IgD-negative memory B cell (primary cell): ENCODE measurements around the gene NUB1. TPM values are rescaled to one million over a fixed set of nuclear protein-coding genes. Genes with fewer than 3 reads are reported as not detected.

Experiments used
- H3K27ac Mint-ChIP-seq, 3 donors: one replicate each; pipeline ENCODE4 v1.8.0; 2020 to 2022; ENCODE audit warnings: mild to moderate bottlenecking in 3 of 3, mixed read lengths in 3 of 3, moderate library complexity in 1 of 3
- H3K27me3 Mint-ChIP-seq: one replicate; pipeline ENCODE4 v1.8.0; 2021; ENCODE audit warnings: mixed read lengths
- H3K36me3 Mint-ChIP-seq: one replicate; pipeline ENCODE4 v1.8.0; 2020; ENCODE audit warnings: mild to moderate bottlenecking, mixed read lengths
- H3K4me1 Mint-ChIP-seq, 3 donors: one replicate each; pipeline ENCODE4 v1.8.0; 2020 to 2022; ENCODE audit warnings: mixed read lengths in 3 of 3, mild to moderate bottlenecking in 1 of 3
- H3K4me3 Mint-ChIP-seq, 4 donors: one replicate each; pipeline ENCODE4 v1.8.0; 2020 to 2022; ENCODE audit warnings: mild to moderate bottlenecking in 4 of 4, mixed read lengths in 4 of 4, moderate library complexity in 3 of 4
- H3K9me3 Mint-ChIP-seq, 3 donors: one replicate each; pipeline ENCODE4 v1.8.0; 2020 to 2021; ENCODE audit warnings: mixed read lengths in 3 of 3, mild to moderate bottlenecking in 1 of 3
- polyA plus RNA-seq: library from polyadenylated mRNA; unstranded; fragments of 300-500 nt; fragmentation: Illumina TruSeq; gene quantifications from one replicate; pipeline ENCODE4 v1.2.3, GENCODE V29; 2021

Gene NUB1
- polyA plus RNA-seq, 1 donor from 2014 or later = 82.8 TPM

- peaks cover 22% of the 10 kb centered on the region for H3K27me3 Mint-ChIP-seq
- no peak overlapping the region for H3K4me3 Mint-ChIP-seq
- peak overlapping the region in 1 of 3 donors; percentile 25 for H3K27ac Mint-ChIP-seq
- H3K4me1 Mint-ChIP-seq = no peaks in the 10 kb centered on the region
- no peaks in the 10 kb centered on the region for H3K9me3 Mint-ChIP-seq
- peaks cover 1% of the 10 kb centered on the region for H3K36me3 Mint-ChIP-seq
Observed at GRCh38 chr7:151389768-151390597, 48.4 kb downstream of the NUB1 start.

DNA sequence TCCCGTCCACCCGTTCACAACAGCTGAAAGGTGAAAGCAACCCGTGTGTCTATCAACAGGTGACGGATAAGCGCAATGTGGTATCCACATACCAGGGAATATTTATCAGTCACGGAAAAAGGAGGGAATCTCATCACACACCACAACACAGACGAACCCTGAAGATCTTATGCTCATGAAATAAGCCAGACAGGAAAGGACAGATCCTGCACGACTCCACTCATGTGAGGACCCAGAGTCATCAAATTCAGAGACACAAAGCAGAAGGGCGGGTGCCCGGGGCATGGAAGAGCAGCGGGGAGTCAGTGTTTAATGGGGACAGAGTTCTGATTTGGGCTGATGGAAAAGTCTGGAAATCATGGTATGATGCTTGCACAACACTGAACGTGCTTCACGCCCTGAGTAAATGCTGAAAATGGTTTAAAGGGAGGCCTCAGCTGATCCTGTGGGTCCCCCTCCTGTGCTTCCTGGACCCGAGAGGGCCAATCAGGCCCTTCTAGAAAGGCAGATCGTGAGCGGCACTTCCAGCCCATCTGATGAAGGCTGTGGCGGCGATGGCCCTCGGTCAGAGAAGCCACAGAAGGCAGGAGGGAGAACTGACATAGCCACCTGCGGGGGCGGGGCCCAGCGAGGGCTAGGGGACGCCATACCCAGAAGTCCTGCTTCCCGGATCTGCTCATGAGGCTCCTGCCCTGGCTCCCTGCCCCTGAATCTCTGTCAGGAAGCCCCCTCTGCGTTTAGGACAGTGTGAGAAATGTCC lies 49.2 kb downstream of the NUB1 start:
- Mint-ChIP-seq H3K4me1 (no peaks in the 10 kb centered on the region), H3K36me3 (peaks cover 1% of the 10 kb centered on the region), H3K9me3 (no peaks in the 10 kb centered on the region), H3K27me3 (peaks cover 22% of the 10 kb centered on the region), H3K27ac (peak overlapping the region in 2 of 3 donors; percentile 25 to 84), H3K4me3 (no peak overlapping the region)

GRCh38 chr7:151391358-151391730 lies 49.7 kb downstream of the NUB1 start:
- peaks cover 22% of the 10 kb centered on the region for H3K27me3 Mint-ChIP-seq
- H3K4me1 Mint-ChIP-seq = no peaks in the 10 kb centered on the region
- peak overlapping the region in 2 of 3 donors; percentile 25 to 84 for H3K27ac Mint-ChIP-seq
- peaks cover 1% of the 10 kb centered on the region for H3K36me3 Mint-ChIP-seq
- H3K4me3 Mint-ChIP-seq = no peak overlapping the region
- no peaks in the 10 kb centered on the region for H3K9me3 Mint-ChIP-seq

DNA sequence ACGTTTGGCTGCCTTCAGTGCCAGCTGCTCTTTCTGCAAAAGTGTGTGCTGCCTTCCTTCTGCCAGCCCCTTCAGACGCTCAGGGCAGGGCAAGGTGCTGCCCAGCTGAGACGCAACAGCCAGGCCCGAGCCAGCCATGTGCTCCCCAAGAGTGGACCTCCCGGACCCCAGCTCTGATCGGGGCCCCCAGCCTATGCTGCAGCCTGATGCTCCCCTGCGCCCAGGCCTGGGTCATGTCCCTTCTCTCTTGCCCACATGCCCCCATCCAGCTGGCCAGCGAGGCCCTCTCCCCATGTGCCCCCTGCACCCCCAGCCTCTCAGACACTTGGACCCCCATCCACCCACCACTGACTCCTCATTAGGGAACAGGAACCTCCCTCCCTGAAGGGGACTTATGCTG lies 50.4 kb downstream of the NUB1 start:
- Mint-ChIP-seq H3K27me3 (peaks cover 22% of the 10 kb centered on the region), H3K27ac (no peak overlapping the region), H3K9me3 (no peaks in the 10 kb centered on the region), H3K4me3 (no peak overlapping the region), H3K36me3 (peaks cover 1% of the 10 kb centered on the region), H3K4me1 (no peaks in the 10 kb centered on the region)

GRCh38 chr7:151392426-151392825 lies 50.8 kb downstream of the NUB1 start:
- H3K9me3 Mint-ChIP-seq = no peaks in the 10 kb centered on the region
- H3K27me3 Mint-ChIP-seq = peaks cover 22% of the 10 kb centered on the region
- peak overlapping the region in 1 of 3 donors; percentile 62 for H3K27ac Mint-ChIP-seq
- H3K4me3 Mint-ChIP-seq = no peak overlapping the region
- peaks cover 1% of the 10 kb centered on the region for H3K36me3 Mint-ChIP-seq
- no peaks in the 10 kb centered on the region for H3K4me1 Mint-ChIP-seq

- Mint-ChIP-seq H3K4me3 (no peak overlapping the region), H3K4me1 (peaks cover 0 to 3% (median 0%) of the 10 kb centered on the region in 3 donors), H3K36me3 (peaks cover 1% of the 10 kb centered on the region), H3K9me3 (no peaks in the 10 kb centered on the region), H3K27ac (peak overlapping the region in 2 of 3 donors; percentile 15 to 62), H3K27me3 (peaks cover 22% of the 10 kb centered on the region)
Observed at GRCh38 chr7:151393031-151393977, 51.7 kb downstream of the NUB1 start.

DNA sequence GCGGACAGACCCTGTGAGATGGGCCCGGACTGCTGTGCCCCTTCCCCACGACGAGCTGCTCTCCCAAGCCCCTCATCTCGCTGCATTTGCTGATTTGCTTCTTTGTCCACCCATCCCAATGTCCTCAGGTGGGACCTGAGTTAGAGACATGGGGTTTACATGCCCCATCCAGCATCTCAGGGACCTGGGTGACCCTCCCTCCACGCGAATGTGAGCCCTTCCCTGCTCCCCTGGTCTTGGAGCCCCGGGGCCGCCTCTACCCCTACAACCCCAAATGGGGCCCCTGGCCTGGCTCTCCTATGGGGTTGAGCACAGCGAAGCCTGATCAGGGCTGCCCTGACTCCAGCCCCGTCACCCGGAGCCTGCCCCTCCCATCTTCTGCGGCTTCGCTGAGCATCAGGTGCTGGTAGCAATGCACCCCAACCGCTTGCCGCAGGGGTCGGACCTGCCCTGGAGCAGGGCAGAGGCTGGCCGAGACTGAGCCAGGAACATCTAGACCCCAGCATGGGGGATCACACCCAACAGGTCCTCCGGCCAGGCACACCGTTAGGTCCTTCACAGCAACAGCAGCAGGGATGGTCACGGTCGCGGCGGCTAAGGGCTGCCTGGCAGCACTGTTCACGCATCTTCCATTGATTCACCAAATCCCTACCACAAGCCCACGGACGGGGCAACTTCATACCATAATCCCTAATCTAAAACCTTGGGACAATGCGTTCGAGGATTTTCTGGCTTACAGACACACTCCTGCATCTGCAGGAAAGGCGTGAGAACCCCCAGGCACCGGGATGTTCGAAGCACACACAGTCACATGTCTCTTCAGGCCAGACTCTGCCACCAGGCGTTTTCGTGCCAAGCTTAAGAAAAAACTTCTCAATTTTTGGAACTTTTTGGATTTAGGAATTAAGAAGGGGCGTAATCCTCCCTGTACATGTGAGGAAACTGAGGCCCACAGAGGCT lies 52.7 kb downstream of the NUB1 start:
- Mint-ChIP-seq H3K4me3 (no peak overlapping the region), H3K4me1 (peaks cover 0 to 3% (median 0%) of the 10 kb centered on the region in 3 donors), H3K27me3 (peaks cover 18% of the 10 kb centered on the region), H3K27ac (peak overlapping the region in 1 of 3 donors; percentile 15), H3K36me3 (peaks cover 1% of the 10 kb centered on the region), H3K9me3 (no peaks in the 10 kb centered on the region)

DNA sequence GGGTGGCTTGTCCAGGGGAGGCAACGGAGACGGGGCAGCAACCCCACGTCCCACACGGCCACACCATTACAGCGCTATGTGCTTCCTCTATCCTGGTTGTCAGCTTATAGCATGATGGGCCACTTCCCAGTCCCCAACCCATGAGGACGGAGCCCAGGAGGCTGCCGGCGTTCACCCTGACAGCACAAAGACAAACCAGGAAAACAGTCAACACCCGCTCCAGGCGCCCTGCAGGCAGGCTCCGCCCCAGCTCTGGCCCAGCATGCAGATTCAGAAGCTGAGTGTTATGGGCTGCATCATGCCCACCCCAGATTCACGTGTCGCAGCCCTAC lies 53.4 kb downstream of the NUB1 start:
- Mint-ChIP-seq H3K9me3 (no peaks in the 10 kb centered on the region), H3K36me3 (no peaks in the 10 kb centered on the region), H3K4me1 (peaks cover 0 to 3% (median 0%) of the 10 kb centered on the region in 3 donors), H3K27me3 (peaks cover 15% of the 10 kb centered on the region), H3K4me3 (no peak overlapping the region), H3K27ac (no peak overlapping the region)

DNA sequence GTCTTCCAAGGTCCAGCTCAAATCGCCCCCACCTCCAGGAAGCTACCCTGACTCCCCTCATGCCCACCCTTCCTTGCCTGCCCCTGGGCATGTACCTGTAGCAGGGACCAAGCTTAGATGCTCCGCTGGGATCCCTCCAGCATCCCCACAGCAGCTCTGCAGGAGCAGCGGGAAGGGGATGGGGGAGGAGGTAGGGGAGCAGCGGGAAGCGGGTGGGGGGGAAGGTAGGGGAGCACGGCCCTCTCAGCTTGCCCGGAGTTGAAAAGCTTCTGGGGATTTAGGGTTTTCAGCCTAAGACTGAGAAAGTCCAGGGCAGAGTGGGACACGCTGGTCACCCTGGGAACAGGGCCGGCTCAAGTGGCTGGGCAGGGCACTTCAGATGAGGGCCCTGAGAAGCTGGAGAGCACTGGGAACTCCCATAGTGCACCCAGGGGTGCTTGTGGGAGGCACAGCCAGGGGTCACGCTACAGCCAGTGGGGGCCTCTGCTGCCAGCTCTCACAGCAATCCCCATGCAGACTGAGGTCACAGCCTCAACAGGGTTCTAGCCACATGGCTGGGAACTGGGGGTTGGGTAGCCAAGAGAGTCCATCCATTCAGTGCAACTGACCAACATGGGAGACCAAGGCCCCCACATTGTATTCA lies 54.8 kb downstream of the NUB1 start:
- H3K4me3 Mint-ChIP-seq = no peak overlapping the region
- no peaks in the 10 kb centered on the region for H3K9me3 Mint-ChIP-seq
- no peaks in the 10 kb centered on the region for H3K36me3 Mint-ChIP-seq

DNA sequence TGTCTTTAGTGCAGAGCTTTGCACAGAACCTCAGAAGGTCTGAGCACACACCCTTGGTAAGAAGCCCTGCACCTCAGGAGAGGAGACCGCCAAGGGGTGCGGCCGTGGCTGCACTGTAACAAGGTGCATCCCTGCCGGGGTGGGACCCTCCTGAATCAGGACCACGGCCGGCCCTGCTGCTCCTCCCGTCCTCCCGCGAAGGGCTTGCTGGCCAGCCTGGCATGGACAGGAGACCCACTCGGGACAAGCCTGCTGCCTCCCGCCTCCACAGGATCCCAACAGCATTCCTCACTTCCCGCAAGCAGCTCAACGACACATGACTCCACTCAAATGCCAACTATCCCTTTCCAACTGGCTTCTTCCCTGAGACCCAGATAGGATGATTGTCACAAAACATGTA lies 55.4 kb downstream of the NUB1 start:
- no peaks in the 10 kb centered on the region for H3K36me3 Mint-ChIP-seq
- no peak overlapping the region for H3K27ac Mint-ChIP-seq
- no peaks in the 10 kb centered on the region for H3K9me3 Mint-ChIP-seq
- peaks cover 6 to 13% (median 12%) of the 10 kb centered on the region in 3 donors for H3K4me1 Mint-ChIP-seq
- H3K4me3 Mint-ChIP-seq = no peak overlapping the region
- peaks cover 4% of the 10 kb centered on the region for H3K27me3 Mint-ChIP-seq

More for the DNA sequence above, 54.8 kb downstream of the NUB1 start:
- Mint-ChIP-seq H3K4me1 (peaks cover 6 to 12% (median 11%) of the 10 kb centered on the region in 3 donors), H3K27me3 (peaks cover 6% of the 10 kb centered on the region), H3K27ac (no peak overlapping the region)

DNA sequence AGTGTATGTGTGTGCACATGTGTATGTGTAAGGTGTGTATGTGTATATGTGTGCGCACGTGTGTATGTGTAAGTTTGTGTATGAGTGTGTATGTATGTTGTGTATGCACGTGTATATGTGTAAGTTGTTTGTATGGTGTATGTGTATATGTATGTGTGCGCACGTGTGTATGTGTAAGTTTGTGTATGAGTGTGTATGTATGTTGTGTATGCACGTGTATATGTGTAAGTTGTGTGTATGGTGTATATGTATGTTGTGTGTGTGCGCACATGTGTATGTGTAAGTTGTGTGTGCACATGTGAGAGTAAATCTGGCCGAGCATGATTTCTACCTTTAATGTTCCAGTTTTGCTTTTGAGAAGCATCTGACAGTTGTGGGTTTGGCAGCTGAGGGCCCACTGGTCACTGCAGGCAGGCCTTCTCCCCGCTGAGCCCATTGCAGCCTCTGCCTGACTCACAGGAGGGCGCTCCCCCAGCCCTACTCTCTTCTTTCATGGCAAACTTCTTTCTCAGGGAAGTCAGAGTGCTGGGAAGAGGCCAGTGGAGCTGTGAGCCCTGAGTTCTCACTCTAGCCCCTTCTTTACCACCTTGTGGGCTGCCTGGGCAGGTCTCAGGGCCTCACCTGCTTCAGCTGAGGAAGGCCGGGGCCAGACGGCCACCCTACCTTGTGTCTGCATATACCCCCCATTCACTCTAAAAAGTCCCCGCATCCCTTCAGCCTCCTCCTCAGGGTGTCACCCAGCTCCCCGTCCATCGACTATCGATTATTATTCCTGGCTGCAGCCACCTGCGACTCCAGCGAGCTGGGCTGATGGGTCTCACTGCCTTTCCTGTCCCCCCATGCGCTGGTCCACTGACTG lies 57.1 kb downstream of the NUB1 start:
- Mint-ChIP-seq H3K27me3 (peaks cover 4% of the 10 kb centered on the region), H3K4me3 (peak overlapping the region in 1 of 4 donors; percentile 22), H3K9me3 (no peaks in the 10 kb centered on the region), H3K36me3 (no peaks in the 10 kb centered on the region), H3K27ac (peak overlapping the region in 2 of 3 donors; percentile 8 to 20), H3K4me1 (peaks cover 6 to 13% (median 12%) of the 10 kb centered on the region in 3 donors)

DNA sequence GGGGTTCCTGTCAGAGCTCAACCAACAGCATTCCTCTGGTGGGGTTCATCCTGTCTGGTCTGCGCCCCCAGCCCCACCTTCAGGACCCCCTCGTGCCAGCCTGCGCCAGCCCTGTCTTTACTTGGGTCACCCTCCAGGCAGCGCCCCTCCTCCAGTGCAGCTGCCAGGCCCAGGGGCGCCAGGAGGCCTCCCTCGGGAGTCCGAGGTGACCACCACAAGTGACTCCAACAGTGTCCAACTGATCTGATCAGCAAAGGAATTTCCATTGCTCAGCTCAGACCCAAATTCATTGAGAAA lies 57.6 kb downstream of the NUB1 start:
- Mint-ChIP-seq H3K36me3 (no peaks in the 10 kb centered on the region), H3K27ac (no peak overlapping the region), H3K27me3 (peaks cover 4% of the 10 kb centered on the region), H3K4me3 (no peak overlapping the region), H3K9me3 (no peaks in the 10 kb centered on the region), H3K4me1 (peaks cover 6 to 14% (median 12%) of the 10 kb centered on the region in 3 donors)

DNA sequence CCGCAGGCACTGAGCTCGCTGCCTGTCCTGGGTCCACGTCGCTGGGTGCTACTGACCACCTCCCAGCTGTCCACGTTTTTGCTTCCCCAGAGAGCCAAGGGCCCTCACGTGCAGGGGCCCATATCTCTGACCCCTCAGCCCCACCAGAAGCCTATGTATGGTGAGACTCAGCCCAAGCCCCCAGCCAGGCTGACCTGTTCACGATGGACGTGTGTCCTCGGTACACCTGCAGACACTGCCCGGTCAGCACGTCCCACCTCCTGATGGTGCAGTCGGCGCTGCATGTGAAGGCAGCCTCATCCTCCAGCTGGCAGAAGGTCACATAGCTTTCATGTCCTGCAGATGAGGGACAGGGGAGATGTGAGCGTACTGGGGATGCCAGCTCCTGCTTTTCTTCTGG lies 58.3 kb downstream of the NUB1 start:
- H3K27ac Mint-ChIP-seq = peak overlapping the region in 1 of 3 donors; percentile 100
- H3K9me3 Mint-ChIP-seq = no peaks in the 10 kb centered on the region
- peak overlapping the region in 1 of 4 donors; percentile 87 for H3K4me3 Mint-ChIP-seq
- H3K36me3 Mint-ChIP-seq = no peaks in the 10 kb centered on the region
- peaks cover 6 to 14% (median 12%) of the 10 kb centered on the region in 3 donors for H3K4me1 Mint-ChIP-seq
- H3K27me3 Mint-ChIP-seq = peaks cover 4% of the 10 kb centered on the region
